ENCODE results near the gene VAV2.

DNA sequence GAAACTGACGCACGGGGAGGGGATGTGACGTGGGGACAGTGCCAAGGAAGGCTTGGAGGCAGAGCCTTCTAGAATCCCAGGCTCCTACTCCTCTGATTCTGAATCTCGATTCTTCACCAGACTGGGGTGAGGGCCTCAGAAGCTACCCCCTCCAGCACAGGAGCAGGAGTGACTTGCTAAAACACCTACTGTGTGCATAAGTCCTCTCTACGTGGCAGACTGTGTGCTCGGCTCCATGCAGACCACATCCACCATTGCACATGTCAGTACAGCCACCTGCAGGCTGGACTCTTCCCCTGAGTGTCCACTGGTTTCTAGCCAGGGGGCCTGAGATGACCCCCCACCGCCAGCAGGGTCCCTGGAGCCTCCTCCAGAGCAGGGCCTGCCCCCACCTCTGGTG, 182.8 kb downstream of the VAV2 start:
- TF ChIP-seq, protein P1, sequence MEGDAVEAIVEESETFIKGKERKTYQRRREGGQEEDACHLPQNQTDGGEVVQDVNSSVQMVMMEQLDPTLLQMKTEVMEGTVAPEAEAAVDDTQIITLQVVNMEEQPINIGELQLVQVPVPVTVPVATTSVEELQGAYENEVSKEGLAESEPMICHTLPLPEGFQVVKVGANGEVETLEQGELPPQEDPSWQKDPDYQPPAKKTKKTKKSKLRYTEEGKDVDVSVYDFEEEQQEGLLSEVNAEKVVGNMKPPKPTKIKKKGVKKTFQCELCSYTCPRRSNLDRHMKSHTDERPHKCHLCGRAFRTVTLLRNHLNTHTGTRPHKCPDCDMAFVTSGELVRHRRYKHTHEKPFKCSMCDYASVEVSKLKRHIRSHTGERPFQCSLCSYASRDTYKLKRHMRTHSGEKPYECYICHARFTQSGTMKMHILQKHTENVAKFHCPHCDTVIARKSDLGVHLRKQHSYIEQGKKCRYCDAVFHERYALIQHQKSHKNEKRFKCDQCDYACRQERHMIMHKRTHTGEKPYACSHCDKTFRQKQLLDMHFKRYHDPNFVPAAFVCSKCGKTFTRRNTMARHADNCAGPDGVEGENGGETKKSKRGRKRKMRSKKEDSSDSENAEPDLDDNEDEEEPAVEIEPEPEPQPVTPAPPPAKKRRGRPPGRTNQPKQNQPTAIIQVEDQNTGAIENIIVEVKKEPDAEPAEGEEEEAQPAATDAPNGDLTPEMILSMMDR (IDR thresholded peaks at IDR 0.05; ENCODE audit: low read depth, low read length, missing input control), result no peak
- TF ChIP-seq, protein P2, sequence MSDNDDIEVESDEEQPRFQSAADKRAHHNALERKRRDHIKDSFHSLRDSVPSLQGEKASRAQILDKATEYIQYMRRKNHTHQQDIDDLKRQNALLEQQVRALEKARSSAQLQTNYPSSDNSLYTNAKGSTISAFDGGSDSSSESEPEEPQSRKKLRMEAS (IDR thresholded peaks at IDR 0.05), result no peak
- no peak for TF ChIP-seq YY1 (IDR thresholded peaks at IDR 0.05)
- TF ChIP-seq JUND (IDR thresholded peaks at IDR 0.05), result no peak
- TF ChIP-seq, protein P3, sequence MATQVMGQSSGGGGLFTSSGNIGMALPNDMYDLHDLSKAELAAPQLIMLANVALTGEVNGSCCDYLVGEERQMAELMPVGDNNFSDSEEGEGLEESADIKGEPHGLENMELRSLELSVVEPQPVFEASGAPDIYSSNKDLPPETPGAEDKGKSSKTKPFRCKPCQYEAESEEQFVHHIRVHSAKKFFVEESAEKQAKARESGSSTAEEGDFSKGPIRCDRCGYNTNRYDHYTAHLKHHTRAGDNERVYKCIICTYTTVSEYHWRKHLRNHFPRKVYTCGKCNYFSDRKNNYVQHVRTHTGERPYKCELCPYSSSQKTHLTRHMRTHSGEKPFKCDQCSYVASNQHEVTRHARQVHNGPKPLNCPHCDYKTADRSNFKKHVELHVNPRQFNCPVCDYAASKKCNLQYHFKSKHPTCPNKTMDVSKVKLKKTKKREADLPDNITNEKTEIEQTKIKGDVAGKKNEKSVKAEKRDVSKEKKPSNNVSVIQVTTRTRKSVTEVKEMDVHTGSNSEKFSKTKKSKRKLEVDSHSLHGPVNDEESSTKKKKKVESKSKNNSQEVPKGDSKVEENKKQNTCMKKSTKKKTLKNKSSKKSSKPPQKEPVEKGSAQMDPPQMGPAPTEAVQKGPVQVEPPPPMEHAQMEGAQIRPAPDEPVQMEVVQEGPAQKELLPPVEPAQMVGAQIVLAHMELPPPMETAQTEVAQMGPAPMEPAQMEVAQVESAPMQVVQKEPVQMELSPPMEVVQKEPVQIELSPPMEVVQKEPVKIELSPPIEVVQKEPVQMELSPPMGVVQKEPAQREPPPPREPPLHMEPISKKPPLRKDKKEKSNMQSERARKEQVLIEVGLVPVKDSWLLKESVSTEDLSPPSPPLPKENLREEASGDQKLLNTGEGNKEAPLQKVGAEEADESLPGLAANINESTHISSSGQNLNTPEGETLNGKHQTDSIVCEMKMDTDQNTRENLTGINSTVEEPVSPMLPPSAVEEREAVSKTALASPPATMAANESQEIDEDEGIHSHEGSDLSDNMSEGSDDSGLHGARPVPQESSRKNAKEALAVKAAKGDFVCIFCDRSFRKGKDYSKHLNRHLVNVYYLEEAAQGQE (IDR thresholded peaks at IDR 0.05), result no peak
- TF ChIP-seq RAD21 (IDR thresholded peaks at IDR 0.05), result no peak
- TF ChIP-seq, protein P4, sequence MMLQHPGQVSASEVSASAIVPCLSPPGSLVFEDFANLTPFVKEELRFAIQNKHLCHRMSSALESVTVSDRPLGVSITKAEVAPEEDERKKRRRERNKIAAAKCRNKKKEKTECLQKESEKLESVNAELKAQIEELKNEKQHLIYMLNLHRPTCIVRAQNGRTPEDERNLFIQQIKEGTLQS (IDR thresholded peaks at IDR 0.05), result no peak
